Stimulated activated CD4-positive, alpha-beta T cell treated with anti-CD3 and anti-CD28 coated beads, Interleukin-2, amount 100 ng/mL, for 4 hours (primary cell): ENCODE data around the gene HSH2D.

ENCODE experiments used
- DNase-seq: peaks from one replicate; pipeline ENCODE4 v3.0.0-alpha.2; 2020; ENCODE audit warnings: low read depth

Gene HSH2D

DNA sequence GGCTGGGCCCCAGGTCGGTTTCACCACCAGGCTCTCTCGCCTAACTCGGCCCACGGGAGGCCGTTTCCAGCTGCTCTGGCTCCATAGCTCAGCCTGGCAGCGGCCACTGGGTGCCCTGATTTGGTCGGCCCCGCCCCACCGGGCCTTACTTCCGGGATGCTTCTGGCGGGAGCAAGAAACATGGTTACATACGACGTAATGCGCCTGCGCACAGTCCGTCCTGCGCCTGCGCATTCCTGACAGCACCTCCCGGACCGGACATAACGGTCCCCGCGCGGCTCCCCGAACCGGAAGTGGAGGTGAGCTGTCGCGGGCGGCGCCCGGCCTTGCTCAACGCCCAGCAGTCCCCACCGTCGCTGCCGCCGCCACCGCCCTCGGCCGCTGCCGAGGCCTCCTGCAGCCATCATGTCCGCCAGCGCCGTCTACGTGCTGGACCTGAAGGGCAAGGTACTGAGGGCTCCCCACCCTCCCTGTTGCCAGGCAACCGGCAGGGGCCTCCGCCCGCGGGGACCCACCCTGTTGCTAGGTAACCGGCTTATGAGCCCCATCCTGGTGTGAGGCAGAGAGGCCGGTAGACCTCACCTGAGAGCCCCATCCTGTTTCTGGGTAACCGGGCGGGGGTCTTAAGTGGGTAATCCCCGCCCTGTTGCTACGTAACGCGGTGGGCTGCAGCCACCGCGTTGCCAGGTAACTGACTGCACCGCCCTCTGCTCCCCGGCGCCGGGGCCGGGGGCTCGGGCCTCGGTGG is 54.3 kb downstream of the HSH2D start, which contains the start of gene AP1M1:
TSS of gene AP1M1 (plus strand) at position 290 of the 748 bp plus-strand sequence. CDS start at position 406, 116 bp downstream.
- peak; percentile 96 for DNase-seq

DNA sequence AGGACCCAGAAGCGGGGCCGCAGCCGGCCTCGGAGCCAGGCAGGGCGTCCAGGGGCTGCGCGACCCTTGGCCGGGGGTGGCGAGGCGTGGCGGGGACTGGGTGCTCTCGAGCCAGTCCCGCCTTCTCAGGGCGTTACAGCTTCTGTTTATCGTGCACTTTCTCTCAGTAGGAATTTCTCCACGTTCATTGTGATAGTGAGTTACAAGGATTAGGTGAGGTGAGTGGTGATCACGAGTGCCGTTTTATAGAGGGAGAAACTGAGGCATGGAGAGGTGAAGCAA is 54.8 kb downstream of the HSH2D start:
- DNase-seq, result no peak

DNA sequence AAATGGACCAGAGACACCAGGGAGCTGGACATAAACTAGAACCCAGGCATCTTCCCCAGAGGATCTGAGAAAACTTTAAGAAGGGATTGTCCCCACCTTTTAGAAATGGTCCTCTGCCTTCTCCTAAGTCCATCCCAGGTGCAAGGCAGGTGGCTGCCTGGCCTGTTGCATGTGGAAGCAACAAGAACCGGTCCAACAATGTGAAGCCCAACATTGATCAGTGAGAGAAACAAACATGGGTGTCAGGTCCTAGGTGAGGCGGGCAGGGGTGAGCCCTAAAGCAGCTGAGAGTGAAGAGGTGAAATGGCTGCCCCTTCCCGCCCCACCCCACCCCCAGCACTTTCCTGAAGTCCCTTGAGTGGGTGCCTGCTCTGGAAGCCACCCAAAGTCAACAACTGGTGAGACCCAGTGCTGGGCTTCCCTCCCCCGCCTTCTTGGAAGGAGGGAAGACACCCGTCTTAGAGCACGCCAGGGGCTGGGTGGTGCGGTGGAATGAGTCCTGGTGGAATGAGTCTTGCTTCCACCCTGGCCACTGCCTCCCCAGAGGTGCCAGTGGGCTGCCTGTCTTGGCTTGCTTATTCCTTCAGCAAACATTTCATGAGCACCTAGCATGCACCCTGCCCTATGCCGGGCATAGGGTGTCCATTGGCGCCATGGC is 55.9 kb downstream of the HSH2D start:
- no peak for DNase-seq

DNA sequence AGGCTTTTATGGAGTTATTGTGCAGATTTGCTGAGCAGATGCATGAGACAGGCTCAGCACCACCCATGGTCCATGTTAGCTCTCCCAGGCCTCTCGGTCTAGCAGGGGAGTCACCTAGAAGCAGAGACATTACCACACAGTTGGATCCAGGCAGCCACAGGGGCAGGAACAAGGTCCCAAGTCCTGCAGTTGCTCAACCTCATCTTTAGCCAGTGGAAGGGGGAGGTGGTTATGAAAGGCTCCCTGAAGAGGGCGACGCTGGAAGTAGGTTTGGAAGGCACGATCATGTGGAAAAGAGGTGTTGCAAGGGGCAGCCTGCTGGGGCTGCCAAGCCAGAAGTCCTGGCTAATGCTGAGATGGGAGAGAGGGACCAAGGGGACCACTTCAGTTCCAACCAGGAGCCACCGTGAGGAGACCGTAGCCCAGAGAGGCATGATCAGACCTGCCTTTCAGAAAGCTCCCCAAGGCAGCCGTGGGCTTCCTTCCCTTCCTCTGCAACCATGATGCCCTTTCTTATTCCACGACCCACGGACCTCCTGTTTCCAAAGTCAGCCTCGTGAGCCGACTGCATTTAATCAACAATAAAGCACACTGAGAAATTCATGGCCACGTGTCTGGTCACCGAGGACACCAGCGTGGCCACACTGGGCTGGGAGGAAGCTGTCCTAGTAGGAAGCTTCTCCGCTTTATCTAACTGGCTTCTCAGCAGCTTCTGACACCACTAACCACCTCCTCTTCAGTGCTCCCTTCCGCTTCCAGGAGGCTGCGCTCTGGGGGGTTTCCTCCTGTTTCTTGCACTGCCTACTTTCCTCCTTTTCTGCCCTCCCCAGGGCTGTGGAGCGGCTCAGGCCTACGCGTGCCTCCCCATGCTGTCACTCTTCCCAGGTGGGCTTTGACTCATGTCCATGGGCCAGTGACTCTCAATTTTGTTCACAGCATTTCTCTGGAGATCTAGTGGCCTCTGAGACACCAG is 56.8 kb downstream of the HSH2D start:
- no peak for DNase-seq

DNA sequence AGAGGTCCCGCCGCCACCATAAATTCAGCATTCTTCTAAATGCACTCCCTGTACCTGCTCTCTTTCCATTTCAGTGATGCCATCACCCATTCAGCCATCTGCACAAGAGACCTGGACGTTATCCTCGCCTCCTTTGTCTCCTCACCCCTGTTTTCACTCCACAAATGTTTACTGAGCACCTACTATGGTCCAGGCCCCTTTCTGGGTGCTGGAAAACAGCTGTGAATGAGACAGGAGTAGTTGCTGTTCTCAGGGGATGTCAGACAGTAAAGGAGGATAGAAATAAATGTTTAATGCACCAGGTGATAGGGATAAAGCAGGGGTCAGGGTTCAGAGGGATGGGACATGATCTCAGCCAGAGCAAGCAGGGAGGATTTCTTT is 57.5 kb downstream of the HSH2D start:
- DNase-seq, result no peak

DNA sequence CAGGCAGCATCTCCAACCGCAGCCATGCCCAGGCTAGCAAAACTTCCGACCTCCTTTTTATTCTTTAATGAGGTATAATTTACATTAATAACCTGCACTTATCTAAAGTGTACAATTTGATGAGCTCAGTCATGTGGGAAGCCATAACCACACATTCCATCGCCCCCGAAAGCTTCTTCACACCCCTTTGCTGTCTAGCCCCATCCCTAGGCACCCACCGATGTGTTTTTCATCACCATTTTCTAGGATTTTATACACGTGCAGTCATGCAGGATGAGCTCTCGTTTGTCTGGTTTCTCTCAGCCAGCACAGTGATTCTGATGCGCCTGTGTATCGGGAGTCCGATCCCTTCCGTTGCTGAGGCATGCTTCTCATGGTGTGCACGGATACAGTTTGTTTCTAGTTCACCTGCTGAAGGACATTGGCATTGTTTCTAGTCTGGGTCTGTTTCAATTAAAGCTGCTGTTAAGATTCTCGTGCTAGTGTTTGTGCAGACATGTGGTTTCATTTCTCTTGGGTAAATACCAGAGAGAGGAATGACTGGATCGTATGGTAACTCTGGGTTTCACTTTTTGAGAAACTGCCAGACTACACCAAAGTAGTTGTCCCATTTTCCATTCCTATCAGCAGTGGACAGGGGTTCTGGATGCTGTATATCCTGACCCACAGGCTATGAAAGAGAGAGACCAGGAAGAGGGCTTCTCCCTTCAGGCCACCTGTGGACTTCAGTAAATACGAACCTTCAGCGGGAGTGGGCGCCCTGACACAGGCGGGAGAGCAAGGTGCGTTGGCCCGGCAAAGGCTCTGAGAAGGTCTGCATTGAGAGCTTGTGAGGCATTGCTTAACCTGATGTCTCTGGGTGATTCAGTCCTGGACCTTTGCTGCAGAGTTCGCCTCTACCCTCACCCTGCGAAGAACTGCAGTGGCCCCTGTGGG is 59.1 kb downstream of the HSH2D start:
- DNase-seq, result no peak

DNA sequence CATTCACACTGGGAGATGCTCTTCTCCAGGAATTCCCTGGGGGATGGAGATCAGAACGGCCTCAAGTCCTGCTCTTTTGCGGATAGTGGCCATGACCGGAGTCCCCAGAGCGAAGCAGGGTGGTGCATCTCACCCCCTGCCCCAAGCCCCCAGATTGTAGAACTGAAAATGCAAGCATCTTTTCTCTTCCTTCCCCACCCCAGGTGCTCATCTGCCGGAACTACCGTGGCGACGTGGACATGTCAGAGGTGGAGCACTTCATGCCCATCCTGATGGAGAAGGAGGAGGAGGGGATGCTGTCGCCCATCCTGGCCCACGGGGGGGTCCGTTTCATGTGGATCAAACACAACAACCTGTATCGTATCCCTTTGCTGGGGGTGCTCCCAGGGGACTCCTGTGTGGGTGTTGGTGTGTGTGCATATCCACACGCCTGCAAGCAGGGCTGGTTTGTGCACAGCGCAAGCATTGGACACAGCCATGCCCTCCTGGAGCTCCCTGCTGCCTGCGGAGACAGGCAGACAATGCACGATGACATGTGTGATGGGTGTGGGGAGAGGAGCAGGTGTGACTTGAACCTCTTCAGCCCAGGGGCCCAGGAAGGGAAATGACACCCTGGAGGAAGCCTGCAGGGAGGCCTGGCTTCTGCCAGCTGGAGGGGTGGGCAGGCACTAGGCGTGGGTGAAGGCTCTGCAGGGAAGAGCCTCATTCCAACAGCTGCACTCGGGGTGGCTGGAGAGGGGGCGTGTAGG is 59.9 kb downstream of the HSH2D start:
- no peak for DNase-seq

DNA sequence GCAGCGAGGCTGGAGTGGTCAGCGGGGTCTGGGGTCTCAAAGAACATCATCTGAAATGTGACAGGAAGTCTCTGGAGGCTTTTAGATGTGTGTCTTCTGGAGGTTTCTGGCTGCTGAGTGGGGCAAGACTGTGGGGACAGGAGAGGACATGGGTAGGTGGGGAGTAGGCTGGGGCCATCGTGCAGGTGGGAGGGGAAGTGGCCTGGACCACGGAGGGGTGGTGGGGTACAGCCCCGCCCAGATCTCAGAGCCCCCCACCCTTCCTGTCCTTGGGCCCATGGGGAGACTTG is 60.5 kb downstream of the HSH2D start:
- no peak for DNase-seq

DNA sequence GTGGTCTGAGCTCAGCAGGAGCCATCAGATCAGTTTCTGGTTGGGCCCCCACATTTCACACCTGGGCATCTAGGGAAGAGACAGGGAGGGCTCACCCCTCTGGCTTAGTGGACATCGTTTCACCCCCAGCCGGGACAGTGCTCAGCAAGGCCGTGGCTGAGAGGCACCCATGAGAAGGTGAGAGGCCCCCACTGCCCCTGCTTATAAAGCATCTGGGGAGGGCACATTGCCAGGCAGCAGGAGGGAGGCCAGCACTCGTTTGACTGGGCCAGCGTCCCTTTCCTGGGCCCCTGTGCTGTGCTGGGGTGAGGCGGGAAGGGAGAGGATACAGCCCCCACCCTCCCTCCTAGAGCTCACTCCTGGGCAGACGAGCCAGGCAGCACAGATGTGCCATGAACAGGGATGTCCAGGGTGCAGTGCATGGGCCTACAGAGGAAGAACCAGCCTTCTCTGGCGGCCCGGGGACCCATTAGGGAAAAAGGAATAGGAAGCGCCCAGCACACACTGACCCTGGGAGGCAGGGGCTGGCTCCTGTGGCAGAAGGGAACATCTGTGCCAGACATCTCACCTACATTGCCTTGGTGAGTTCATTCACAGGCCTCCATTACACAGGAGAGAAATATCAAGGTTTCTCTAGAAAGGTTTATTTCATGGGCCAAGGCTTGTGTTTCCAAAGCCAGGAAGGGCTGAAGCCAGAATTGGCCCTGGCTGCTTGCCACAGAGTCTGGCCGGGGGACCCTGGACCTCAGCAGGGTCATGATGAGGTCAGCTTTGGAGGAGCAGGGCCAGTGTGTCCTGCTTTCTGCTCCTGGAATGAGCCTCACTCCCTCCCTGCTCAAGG is 61.9 kb downstream of the HSH2D start:
- DNase-seq, result no peak

DNA sequence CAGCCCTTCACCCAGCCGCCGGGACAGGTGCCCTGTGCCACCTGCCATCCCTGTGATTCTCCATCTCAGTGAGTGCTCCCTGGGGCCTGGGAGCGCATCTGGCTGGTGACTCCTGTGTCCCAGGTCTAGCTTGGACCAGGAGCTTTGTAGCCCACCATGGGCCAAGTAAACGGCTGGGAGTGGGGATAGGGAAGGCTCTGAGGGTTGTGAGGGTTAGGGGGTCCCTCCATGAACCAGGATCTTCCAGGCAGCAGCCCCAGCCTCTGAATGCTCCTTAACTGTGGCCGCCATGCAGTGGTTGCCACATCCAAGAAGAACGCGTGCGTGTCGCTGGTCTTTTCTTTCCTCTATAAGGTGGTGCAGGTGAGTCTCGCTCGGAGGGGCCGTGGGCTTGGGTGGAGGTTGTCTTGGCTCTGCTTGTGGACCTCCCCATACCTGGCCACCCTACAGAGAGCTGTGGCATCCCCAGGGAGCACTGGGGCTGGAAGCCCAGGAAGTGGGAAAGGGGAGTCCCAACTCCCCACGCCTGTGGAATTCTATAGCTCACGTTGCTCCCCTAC is 62.6 kb downstream of the HSH2D start:
- no peak for DNase-seq

DNA sequence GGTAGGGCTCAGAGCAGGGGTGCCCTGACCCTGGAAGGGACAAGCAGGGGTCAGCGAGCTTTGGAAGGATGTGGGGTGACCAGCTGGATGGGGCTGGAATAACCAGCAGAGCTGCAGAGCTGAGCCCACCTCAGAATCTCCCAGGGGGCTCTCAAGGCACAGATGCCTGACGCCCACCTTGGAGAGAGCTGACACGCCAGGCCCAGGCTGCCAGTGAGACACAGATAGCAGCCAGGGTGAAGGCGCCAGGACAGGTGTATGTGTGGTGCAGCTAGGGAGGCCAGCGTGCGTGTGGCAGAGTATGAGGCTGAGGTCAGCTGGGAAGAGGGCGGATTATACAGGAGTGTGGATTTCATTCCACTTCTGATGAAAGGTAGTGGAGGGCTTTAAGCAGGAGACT is 63.2 kb downstream of the HSH2D start:
- no peak for DNase-seq

DNA sequence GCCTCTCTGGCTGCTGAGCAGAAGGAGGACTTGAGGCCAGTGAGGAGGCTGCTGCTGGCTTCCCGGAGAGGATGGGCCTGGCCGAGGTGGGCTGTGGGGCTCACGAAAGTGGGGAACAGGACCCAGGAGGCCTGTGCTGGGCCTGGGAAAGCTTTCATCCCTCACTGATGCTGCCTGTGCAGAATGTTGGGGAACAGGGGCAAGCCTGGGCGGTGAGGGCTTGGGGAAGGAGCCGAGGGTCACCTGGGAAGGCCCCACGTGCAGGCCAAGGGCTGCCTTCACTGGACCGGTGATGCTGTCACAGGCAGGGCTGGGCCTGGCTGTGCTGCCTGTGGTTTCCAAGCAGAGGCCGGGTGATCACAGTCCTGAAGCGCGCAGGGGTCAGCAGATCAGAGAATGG is 63.6 kb downstream of the HSH2D start:
- DNase-seq, result no peak

DNA sequence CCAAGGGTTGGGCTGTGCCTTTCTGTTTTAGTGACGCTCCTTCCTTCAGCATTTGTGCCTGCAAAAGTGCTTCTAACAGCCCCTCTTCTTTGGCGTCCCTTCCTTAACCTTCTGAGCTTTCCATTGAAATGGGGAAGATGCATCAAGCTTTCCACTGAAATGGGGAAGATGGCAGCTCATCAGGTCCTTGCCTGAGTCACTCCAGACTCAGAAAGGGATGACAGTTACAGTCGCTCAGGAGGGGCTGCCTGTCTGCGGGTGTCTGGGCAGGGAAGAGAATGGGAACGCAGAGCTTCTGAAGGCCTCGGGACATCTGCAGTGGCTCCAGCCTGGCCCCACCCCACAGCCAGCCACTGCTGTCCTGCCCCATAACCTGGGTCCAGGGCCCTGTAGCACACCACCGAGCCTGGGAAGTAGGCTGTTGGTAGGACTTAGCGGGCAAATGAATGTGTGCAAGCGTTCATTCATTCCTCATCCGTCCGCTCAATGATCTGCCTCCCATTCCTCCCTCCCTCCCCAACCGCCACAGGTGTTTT is 64.1 kb downstream of the HSH2D start:
- DNase-seq, result no peak
